ENCODE results near the gene CAPN5.

The CAPN5 gene

GRCh38 chr11:77173494-77173893, 106.7 kb downstream of the CAPN5 start:
- H3K4me3 ChIP-seq (ENCODE audit: low read length): no peak overlapping the region
- no peak for DNase-seq (ENCODE audit: low read depth, low spot score)

GRCh38 chr11:77174559-77174958, 107.8 kb downstream of the CAPN5 start:
- no peak for DNase-seq (ENCODE audit: low read depth, low spot score)
- H3K4me3 ChIP-seq (ENCODE audit: low read length): no peak overlapping the region

GRCh38 chr11:77175021-77175842, 108.5 kb downstream of the CAPN5 start:
- H3K4me3 ChIP-seq (ENCODE audit: low read length): no peak overlapping the region

More at GRCh38 chr11:77175021-77175842, 108.5 kb downstream of the CAPN5 start:
- DNase-seq (ENCODE audit: low read depth, low spot score): no peak

All from Jurkat, Clone E6-1 (cell line).